HL-60 (cell line): ENCODE results near the gene PBX1.

Source experiments
- DNase-seq, 2 experiments: peaks; one replicate each; pipeline ENCODE4 v3.0.0-alpha.2; 2010 to 2020; ENCODE audit warnings: low read depth in 1 of 2, low spot score in 1 of 2
- H3K27ac ChIP-seq: fragments of 250-450 bp; sonication (Bioruptor Pico); replicated peaks from 2 replicates; pipeline ENCODE4 v1.5.1; 2020; ENCODE audit warnings: mild to moderate bottlenecking, moderate library complexity
- H3K27me3 ChIP-seq: fragments of 250-450 bp; sonication (Bioruptor Pico); 2 replicates; pipeline ENCODE4 v1.5.1; 2021; ENCODE audit warnings: mild to moderate bottlenecking, moderate library complexity; ENCODE audit not compliant: insufficient read depth, poor library complexity, severe bottlenecking
- H3K4me3 ChIP-seq: replicated peaks from 2 replicates; pipeline ENCODE4 v1.5.1; 2011; ENCODE audit warnings: mild to moderate bottlenecking, control low read depth, low read length; ENCODE audit not compliant: insufficient read depth
- GABPA ChIP-seq: IDR thresholded peaks from 2 replicates; pipeline ENCODE4 v1.6.1; 2012; ENCODE audit warnings: low read depth
- POLR2AphosphoS5 ChIP-seq: IDR thresholded peaks from 2 replicates; pipeline ENCODE4 v1.6.1; 2012; ENCODE audit warnings: low read depth
- SPI1 ChIP-seq: IDR thresholded peaks from 2 replicates; pipeline ENCODE4 v1.6.1; 2012; ENCODE audit warnings: low read depth, mild to moderate bottlenecking, borderline replicate concordance
- TF ChIP-seq, protein P1 (sequence below): IDR thresholded peaks from 2 replicates; pipeline ENCODE4 v1.6.1; 2012; ENCODE audit warnings: low read depth; ENCODE audit not compliant: insufficient replicate concordance
- TF ChIP-seq, protein P2 (sequence below): IDR thresholded peaks from one replicate; pipeline ENCODE4 v1.5.1; 2011; ENCODE audit warnings: low read length, control low read depth, inconsistent platforms; ENCODE audit not compliant: insufficient read depth

PBX1 gene

DNA sequence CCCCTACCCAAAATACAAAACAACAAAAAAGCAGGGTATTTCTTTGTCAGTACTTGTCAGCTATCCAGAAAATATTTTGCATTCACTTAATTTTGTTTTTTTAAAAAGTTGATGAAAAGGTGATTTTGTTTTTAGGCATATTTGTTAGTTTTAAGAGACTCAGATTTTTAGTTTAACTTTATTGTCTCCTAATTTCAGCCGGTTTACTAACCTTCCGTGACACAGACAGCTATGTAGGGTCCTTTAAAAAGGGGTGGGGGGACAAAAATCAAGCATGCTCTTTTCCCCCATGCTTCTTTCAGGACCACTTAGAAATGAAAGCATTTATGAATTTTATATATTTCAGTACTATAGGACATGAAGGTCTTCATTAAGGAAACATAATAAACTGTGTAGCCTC, 1.6 kb downstream of the PBX1 start:
- Histone ChIP-seq H3K4me3 (no peak overlapping the region), H3K27ac (no peak overlapping the region), H3K27me3 (peaks cover 23% of the 10 kb centered on the region)
- no peak for DNase-seq
- TF ChIP-seq POLR2AphosphoS5 (no peak), GABPA (no peak), SPI1 (no peak)
- TF ChIP-seq, protein P1, sequence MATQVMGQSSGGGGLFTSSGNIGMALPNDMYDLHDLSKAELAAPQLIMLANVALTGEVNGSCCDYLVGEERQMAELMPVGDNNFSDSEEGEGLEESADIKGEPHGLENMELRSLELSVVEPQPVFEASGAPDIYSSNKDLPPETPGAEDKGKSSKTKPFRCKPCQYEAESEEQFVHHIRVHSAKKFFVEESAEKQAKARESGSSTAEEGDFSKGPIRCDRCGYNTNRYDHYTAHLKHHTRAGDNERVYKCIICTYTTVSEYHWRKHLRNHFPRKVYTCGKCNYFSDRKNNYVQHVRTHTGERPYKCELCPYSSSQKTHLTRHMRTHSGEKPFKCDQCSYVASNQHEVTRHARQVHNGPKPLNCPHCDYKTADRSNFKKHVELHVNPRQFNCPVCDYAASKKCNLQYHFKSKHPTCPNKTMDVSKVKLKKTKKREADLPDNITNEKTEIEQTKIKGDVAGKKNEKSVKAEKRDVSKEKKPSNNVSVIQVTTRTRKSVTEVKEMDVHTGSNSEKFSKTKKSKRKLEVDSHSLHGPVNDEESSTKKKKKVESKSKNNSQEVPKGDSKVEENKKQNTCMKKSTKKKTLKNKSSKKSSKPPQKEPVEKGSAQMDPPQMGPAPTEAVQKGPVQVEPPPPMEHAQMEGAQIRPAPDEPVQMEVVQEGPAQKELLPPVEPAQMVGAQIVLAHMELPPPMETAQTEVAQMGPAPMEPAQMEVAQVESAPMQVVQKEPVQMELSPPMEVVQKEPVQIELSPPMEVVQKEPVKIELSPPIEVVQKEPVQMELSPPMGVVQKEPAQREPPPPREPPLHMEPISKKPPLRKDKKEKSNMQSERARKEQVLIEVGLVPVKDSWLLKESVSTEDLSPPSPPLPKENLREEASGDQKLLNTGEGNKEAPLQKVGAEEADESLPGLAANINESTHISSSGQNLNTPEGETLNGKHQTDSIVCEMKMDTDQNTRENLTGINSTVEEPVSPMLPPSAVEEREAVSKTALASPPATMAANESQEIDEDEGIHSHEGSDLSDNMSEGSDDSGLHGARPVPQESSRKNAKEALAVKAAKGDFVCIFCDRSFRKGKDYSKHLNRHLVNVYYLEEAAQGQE: no peak
- TF ChIP-seq, protein P2, sequence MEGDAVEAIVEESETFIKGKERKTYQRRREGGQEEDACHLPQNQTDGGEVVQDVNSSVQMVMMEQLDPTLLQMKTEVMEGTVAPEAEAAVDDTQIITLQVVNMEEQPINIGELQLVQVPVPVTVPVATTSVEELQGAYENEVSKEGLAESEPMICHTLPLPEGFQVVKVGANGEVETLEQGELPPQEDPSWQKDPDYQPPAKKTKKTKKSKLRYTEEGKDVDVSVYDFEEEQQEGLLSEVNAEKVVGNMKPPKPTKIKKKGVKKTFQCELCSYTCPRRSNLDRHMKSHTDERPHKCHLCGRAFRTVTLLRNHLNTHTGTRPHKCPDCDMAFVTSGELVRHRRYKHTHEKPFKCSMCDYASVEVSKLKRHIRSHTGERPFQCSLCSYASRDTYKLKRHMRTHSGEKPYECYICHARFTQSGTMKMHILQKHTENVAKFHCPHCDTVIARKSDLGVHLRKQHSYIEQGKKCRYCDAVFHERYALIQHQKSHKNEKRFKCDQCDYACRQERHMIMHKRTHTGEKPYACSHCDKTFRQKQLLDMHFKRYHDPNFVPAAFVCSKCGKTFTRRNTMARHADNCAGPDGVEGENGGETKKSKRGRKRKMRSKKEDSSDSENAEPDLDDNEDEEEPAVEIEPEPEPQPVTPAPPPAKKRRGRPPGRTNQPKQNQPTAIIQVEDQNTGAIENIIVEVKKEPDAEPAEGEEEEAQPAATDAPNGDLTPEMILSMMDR: no peak

DNA sequence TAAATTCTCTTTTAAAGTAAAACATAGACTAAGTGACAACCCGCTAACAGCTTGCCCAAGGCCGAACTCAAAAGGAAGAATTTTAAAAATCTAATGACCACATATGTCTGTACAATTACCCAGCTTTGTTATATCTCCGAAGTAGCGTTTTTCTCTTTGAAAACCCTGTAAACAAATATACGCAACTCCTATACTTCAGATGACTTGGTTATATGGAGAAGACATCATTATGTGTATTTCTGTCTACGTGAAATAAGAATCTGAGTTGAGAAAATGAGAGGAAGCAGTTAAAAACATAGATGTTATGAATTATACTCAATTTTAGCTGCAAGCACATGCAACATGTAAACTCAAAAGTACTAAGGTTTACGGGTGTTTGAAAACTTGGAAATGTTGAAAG, 2.0 kb downstream of the PBX1 start:
- DNase-seq: no peak
- no peak overlapping the region for H3K27ac ChIP-seq
- H3K4me3 ChIP-seq: no peak overlapping the region
- TF ChIP-seq, protein P1: no peak
- no peak for TF ChIP-seq GABPA
- TF ChIP-seq, protein P2: no peak
- no peak for TF ChIP-seq POLR2AphosphoS5
- no peak for TF ChIP-seq SPI1
- H3K27me3 ChIP-seq: peaks cover 23% of the 10 kb centered on the region

DNA sequence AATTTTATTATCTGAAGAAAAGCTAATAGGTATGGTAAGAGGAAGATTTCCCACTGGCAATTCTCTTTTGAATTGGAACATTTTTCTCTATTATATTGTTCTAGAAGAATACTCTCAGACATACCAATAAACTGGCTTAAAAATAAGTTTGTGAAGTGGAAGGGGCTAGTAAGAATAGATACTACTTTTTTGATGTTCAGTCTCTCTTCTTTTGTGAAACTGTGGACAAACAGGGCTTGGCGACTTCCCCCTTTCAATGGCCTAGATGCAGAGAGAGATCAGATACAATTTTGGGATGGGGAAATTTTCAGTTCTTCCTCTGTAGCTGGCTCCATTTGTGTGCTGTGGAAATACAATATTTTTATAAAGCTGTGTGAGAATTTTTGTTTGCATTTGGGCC, 2.5 kb downstream of the PBX1 start:
- no peak for TF ChIP-seq POLR2AphosphoS5
- Histone ChIP-seq H3K27me3 (peaks cover 23% of the 10 kb centered on the region), H3K4me3 (no peak overlapping the region), H3K27ac (no peak overlapping the region)
- no peak for DNase-seq

DNA sequence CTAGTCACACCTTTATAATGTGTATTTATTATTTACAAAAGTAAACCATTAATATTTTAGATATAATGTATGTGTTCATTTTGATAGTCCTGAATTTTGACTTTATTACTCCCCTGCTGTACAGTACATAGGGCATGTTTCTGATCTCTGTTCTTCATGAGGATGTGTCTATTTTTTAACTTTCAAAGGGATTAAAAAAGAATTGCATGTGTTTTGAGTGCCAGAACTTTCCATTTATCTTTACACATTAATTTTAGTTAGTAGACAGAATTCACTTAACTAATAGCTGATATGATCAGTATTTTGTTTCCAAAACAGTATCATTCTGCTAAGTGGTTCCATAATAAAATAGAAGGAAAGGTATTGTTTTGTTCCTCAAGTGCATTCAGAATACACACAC, 3.1 kb downstream of the PBX1 start:
- peaks cover 25% of the 10 kb centered on the region for H3K27me3 ChIP-seq
- no peak for DNase-seq
- TF ChIP-seq, protein P2: no peak
- no peak for TF ChIP-seq SPI1
- TF ChIP-seq POLR2AphosphoS5: no peak
- TF ChIP-seq, protein P1: no peak
- TF ChIP-seq GABPA: no peak
- H3K27ac ChIP-seq: no peak overlapping the region
- no peak overlapping the region for H3K4me3 ChIP-seq
